ENCODE results near the gene LGR4.
"Not testable (repeated sequence)": the region's sequence is repeated elsewhere in the genome, so short reads cannot be mapped to it uniquely, and the experiment has no call there.

LGR4 gene

GRCh38 chr11:27352781-27353180, 119.8 kb downstream of the LGR4 start:
- FAIRE-seq (no peak), DNase-seq (ENCODE audit: low spot score) (no peak)

- DNase-seq (ENCODE audit: low spot score) (no peak), FAIRE-seq (no peak)
Observed at GRCh38 chr11:27350511-27350910, 122.1 kb downstream of the LGR4 start.

DNA sequence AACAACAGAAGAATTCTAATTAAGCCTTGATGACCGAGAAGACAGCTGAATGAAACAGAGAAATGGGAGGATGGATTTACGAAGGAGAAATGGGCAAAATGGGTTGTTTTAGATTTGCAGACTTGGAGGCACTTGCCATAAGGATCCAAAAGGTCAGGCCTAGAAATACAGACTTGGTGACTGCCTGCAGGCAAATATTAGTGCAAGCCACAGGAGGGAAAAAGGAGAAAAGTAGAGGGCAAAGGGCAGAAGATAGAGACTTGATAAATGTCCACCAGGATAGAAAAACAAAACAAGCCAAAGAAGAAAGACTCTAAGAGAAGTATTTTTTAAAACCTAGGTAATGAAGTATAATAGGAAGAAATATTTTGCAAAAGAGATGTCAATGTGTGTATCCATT, 122.7 kb downstream of the LGR4 start:
- DNase-seq (ENCODE audit: low spot score) (no peak), FAIRE-seq (no peak)

DNA sequence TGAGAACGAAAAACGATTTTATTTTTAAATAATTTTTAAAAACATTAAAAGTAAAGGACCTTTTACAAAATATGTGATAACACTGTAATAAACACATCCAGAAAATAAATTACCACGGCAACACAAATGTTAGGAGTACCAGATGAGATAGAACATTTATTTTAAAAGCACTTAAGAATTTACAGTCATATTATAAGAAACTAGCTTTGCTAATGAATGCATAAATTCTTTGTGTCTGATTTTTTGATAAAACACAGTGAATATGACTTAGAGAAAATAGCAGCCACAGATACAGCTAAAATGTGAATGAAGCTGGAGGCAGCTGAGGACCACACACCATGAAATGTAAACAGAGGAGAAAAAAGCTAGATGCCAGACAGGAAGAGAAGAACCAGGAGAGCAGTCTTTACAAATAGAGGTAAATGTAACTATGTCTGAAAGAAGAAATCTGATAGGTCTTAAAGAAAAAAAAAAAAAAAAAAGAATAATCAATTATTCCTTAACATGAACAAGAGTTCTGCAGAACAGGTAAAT, 124.2 kb downstream of the LGR4 start:
- DNase-seq (ENCODE audit: low spot score) (no peak), FAIRE-seq (no peak)

DNA sequence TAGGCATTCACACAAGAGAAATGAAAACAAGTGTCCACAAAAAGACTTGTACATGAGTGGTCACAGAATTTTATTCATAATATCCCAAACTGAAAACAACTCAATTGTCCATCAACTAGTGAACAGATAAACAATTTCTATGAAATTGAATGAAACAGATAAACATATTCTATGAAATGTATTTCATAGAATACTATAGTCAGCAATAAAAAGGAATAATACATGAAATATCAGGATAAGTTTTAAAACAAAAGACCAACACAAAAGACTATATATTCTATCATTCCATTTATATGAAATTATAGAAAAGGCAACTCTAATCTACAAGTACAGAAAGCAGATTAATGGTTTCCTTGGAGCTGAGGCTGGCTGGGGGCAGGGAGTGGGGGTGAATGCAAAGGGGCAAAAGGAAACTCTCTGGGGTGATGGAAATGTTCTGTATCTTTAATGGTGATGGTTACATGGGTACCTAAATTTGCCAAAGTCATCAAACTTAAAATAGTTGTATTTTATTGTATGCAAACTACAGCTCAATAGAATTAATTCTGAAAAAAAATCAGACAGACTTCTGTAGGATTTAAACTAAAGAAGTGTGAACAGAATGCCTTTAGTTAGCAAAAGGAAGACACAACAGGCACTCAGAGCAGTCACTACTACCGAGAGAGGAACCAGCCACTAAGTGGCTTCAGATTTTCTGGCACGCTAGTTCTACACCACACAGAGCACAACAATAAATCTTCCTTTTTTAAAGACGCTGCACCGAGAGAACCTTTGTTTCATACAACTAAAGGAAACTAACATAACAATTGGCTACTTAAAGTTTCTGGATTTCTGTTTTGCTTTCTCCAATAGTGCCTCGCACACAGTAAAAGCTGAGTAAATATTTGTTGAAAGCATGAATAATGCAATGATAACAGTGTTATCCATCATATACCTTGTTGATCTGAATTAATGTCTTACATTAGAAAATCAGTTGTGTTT, 124.9 kb downstream of the LGR4 start:
- DNase-seq (ENCODE audit: low spot score) = no peak
- no peak for FAIRE-seq

DNA sequence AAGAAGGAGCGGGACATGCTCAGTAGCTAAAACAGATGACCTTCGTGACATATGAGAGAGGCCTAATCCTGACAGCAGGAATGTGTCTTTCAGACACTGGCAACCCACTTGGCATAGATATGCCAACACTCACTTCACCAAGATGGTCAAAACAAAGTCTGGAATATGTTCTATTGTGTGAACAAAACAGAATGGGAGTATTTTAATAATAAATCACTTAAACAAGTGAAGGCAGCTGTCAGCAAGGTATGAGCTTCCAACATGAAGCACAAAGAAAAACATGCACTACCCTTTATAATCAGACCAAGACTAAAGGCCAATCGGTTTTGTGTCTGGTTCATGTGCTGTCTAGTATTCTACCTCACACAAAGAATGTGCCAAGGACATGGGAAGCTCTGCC, 132.6 kb downstream of the LGR4 start:
- DNase-seq (ENCODE audit: low spot score) (no peak), FAIRE-seq (no peak)

DNA sequence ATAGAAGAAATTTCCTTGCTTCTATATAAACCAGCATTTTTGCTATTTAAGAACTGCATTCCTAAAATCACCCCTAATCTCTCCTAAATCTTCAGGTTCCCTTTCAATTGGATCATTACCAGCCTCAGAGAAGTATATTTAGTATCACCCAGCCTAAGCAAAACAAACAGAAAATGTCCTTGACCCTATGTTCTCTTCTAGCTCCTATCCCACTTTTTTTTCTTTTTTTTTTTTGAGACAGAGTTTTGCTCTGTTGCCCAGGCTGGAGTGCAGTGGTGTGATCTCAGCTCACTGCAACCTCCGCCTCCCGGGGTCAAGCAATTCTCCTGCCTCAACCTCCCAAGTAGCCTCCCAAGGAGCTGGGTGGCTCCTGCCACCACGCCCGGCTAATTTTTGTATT, 137.8 kb downstream of the LGR4 start:
- FAIRE-seq; DNase-seq (ENCODE audit: low spot score): not testable (repeated sequence)

DNA sequence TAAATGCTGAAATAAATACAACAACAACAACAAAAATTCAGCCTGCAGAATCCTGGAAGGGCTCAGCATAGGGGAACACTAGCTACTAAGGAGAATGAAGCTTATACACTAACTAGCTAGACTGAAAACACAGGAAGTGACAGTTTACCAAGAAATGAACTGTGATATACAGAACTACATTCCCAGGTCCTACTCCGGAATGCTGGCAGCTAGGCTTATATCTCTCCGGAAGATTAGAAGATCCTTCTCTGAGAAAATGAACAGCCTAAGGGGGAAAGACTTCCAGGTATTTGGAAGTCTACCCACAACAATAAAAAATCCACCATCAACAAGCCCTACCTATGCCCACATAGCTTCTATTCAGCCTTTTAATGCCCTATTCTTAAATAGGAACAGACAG, 140.6 kb downstream of the LGR4 start:
- DNase-seq (ENCODE audit: low spot score) = no peak
- FAIRE-seq = no peak

GRCh38 chr11:27330633-27331270, 141.8 kb downstream of the LGR4 start:
- FAIRE-seq (no peak), DNase-seq (ENCODE audit: low spot score) (no peak)

GRCh38 chr11:27329867-27330632, 142.5 kb downstream of the LGR4 start:
- no peak for DNase-seq (ENCODE audit: low spot score)
- FAIRE-seq = no peak

DNA sequence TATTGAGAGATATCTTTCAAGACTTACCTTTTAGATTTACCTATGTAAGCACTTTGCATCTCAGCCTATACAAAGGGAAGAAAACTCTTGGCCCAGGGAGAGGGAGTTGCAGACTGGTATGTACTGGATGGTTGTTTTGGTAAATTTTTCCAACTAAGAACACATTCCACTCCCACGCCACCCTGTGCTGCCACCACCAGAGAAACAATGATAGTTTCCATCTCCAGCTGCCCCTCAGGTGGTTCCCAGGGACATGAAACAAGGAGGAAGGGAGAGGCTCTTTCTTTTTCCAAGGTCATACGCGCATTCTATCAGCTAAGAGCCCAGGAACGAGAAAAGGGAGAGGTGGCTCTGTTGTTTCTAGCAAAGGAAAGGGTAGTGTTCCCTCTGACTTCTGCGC, 144.0 kb downstream of the LGR4 start:
- DNase-seq (ENCODE audit: low spot score) (no peak), FAIRE-seq (no peak)

DNA sequence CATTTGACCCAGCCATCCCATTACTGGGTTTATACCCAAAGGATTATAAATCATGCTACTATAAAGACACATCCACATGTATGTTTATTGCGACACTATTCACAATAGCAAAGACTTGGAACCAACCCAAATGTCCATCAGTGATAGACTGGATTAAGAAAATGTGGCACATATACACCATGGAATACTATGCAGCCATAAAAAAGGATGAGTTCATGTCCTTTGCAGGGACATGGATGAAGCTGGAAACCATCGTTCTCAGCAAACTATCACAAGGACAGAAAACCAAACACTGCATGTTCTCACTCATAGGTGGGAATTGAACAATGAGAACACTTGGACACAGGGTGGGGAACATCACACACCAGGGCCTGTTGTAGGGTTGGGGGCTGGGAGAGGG, 145.5 kb downstream of the LGR4 start:
- not testable (repeated sequence) for DNase-seq (ENCODE audit: low spot score); FAIRE-seq

GRCh38 chr11:27322196-27322595, 150.4 kb downstream of the LGR4 start:
- not testable (repeated sequence) for DNase-seq (ENCODE audit: low spot score); FAIRE-seq

DNA sequence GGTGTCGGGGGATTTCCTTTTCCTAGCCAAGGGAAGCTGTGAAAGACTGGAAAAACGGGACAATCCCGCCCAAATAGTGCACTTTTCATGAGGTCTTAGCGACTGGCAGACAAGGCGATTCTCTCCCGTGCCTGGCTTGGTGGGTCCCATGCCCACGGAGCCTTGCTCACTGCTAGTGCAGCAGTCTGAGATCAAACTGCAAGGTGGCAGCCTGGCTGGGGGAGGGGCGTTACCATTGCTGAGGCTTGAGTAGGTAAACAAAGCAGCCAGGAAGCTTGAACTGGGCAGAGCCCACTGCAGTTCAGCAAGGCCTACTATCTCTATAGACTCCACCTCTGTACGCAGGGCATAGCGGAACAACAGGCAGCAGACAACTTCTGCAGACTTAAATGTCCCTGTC, 151.2 kb downstream of the LGR4 start:
- not testable (repeated sequence) for FAIRE-seq; DNase-seq (ENCODE audit: low spot score)

GRCh38 chr11:27319072-27319471, 153.5 kb downstream of the LGR4 start:
- no peak for FAIRE-seq

GRCh38 chr11:27317751-27318150, 154.8 kb downstream of the LGR4 start:
- DNase-seq (ENCODE audit: low spot score) = peak; percentile 9
- FAIRE-seq = no peak

More at GRCh38 chr11:27319072-27319471, 153.5 kb downstream of the LGR4 start:
- DNase-seq (ENCODE audit: low spot score) = peak; percentile 63
